K562 (cell line): ENCODE results near the gene SH3BP5L. TPM values are rescaled to one million over a fixed set of nuclear protein-coding genes. Genes with fewer than 3 reads are reported as not detected.

Experiments
- BRD4 ChIP-seq: fragments of 200-600 bp; sonication (generic); IDR thresholded peaks from 2 replicates; pipeline ENCODE4 v1.6.1; 2017; ENCODE audit warnings: inconsistent platforms
- CBFB ChIP-seq: sonication (generic); formaldehyde crosslinking; IDR thresholded peaks from 2 replicates; pipeline ENCODE4 v1.4.0; 2020; ENCODE audit warnings: mild to moderate bottlenecking, missing genetic modification reagents
- MBD2 ChIP-seq: sonication (generic); IDR thresholded peaks from 2 replicates; pipeline ENCODE4 v1.6.1; 2016; ENCODE audit warnings: low read depth, borderline replicate concordance
- RAD21 ChIP-seq, 2 experiments: fragments of 250-450 bp in 1 of 2; fragments of 450-650 bp in 1 of 2; sonication (Bioruptor Pico) in 1 of 2; formaldehyde crosslinking in 1 of 2; IDR thresholded peaks in 1 of 2; conservative IDR thresholded peaks in 1 of 2; 2 replicates each; pipeline versions ENCODE4 v1.4.0 to v1.8.0; 2020 to 2022; ENCODE audit warnings: mild to moderate bottlenecking in 2 of 2, moderate library complexity in 1 of 2
- STAT5A ChIP-seq: IDR thresholded peaks from 2 replicates; pipeline ENCODE4 v1.6.1; 2012; ENCODE audit warnings: low read length, inconsistent platforms, borderline replicate concordance
- TAF1 ChIP-seq: IDR thresholded peaks from 2 replicates; pipeline ENCODE4 v1.6.1; 2011; ENCODE audit warnings: mild to moderate bottlenecking, low read length, moderate library complexity; ENCODE audit not compliant: insufficient read depth, control insufficient read depth, severe bottlenecking; ENCODE audit errors: extremely low read depth
- TCF3 ChIP-seq: sonication (generic); formaldehyde crosslinking; IDR thresholded peaks from 2 replicates; pipeline ENCODE4 v1.4.0; 2020; ENCODE audit warnings: mild to moderate bottlenecking, missing genetic modification reagents
- THRAP3 ChIP-seq: fragments of 450-650 bp; IDR thresholded peaks from 2 replicates; pipeline ENCODE4 v1.6.1; 2016; ENCODE audit warnings: mild to moderate bottlenecking, inconsistent platforms, borderline replicate concordance
- ZBTB8A ChIP-seq: fragments of 450-650 bp; IDR thresholded peaks from 2 replicates; pipeline ENCODE4 v1.6.1; 2018; ENCODE audit warnings: mild to moderate bottlenecking, moderate library complexity; ENCODE audit not compliant: partially characterized antibody
- ZFP1 ChIP-seq: fragments of 450-650 bp; formaldehyde crosslinking; IDR thresholded peaks from 2 replicates; pipeline ENCODE4 v1.4.0; 2020; ENCODE audit warnings: mild to moderate bottlenecking, mixed read lengths
- ZFP30 ChIP-seq: fragments of 250-450 bp; sonication (Bioruptor Pico); IDR thresholded peaks from 2 replicates; pipeline ENCODE4 v1.8.0; 2022; ENCODE audit warnings: moderate library complexity, mild to moderate bottlenecking, inconsistent platforms, borderline replicate concordance
- ZNF165 ChIP-seq: fragments of 250-450 bp; sonication (Bioruptor Pico); IDR thresholded peaks from 2 replicates; pipeline ENCODE4 v1.4.0; 2020; ENCODE audit warnings: borderline replicate concordance
- polyA plus RNA-seq, 8 experiments: library from polyadenylated mRNA; depleted of rRNA in 4 of 8; stranded (reverse) in 5 of 8; unstranded in 3 of 8; fragments of >200 nt; fragmentation: Nextera tagmentation in 2 of 8; fragmentation: Illumina TruSeq in 1 of 8; extraction: Ambion mirVana in 2 of 8; extraction: Trizol in 1 of 8; gene quantifications; 2 replicates each; pipeline versions ENCODE4 v1.2.1 to v1.2.3, GENCODE V29; 2011 to 2014; ENCODE audit warnings: inconsistent platforms in 1 of 8, missing spikeins in 1 of 8
- total RNA-seq, 7 experiments: library from RNA; depleted of rRNA in 6 of 7; stranded (reverse); fragments of >200 nt in 6 of 7; fragmentation: Illumina TruSeq in 2 of 7; extraction: Trizol in 2 of 7; gene quantifications; 2 replicates each; pipeline versions ENCODE4 v1.2.1 to v1.2.3, GENCODE V29; 2011 to 2021; ENCODE audit warnings: low replicate concordance in 1 of 7
- TF ChIP-seq, protein P1 (sequence below): fragments of 250-450 bp; sonication (Bioruptor Pico); IDR thresholded peaks from 2 replicates; pipeline ENCODE4 v1.4.0; 2020; ENCODE audit warnings: mild to moderate bottlenecking, moderate library complexity
- TF ChIP-seq, protein P2 (sequence below): fragments of 450-650 bp; IDR thresholded peaks from 2 replicates; pipeline ENCODE4 v1.6.1; 2017; ENCODE audit warnings: antibody characterized with exemption, mild to moderate bottlenecking
- TF ChIP-seq, protein P3 (sequence below): fragments of 200-800 bp; sonication (Bioruptor generic); IDR thresholded peaks from 2 replicates; pipeline ENCODE4 v1.6.1; 2017; ENCODE audit warnings: missing genetic modification characterization, missing compliant biosample characterization
- TF ChIP-seq, protein P4 (sequence below): fragments of 450-650 bp; IDR thresholded peaks from 2 replicates; pipeline ENCODE4 v1.7.1; 2018; ENCODE audit warnings: mild to moderate bottlenecking, low read depth; ENCODE audit not compliant: partially characterized antibody

Gene SH3BP5L
- total and polyA plus RNA-seq, 9 of the 15 experiments (the other 6 are each of a cell fraction or from before 2014, with no cell fraction given), result 1.9 to 26.5 (median 15.8) TPM

DNA sequence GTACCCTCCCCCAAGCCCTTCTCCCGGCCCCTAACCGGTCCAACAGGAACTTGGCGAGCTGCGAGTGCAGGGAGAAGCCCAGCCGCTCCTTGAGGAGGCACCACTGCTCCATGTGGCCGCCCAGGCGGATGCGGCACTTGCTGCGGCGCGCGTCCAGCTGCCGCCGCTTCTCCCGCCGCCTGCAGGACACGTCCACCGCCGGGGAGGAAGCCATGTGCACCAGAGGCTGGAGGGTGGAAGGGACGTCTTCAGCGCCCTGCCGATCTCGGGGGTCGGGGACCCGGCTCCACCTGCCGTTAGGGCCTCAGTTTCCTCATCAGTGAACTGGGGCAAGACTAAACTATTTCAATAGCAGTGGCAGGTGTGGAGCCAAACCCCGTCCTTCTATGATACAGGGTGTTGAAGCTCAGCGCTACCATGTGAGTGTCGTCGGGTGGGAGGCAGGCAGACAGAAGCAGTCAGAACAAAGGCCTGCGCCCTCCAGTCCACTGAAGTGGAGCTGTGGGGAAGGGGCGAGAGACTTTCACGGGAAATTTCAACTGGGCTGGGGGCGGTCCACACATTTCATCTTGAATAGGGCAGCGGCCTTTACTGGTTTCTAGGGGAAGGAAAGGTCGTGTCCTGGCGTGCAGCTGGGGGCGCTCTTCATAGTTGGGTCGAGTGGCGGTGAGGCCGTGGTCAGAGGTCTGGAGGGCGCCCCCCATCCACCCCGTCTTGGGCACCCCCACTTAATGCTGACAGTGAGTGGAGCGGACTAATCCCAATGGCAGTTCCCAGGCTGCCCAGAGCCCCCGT lies 32.6 kb upstream of the SH3BP5L start (continued):
- TF ChIP-seq, protein P1, sequence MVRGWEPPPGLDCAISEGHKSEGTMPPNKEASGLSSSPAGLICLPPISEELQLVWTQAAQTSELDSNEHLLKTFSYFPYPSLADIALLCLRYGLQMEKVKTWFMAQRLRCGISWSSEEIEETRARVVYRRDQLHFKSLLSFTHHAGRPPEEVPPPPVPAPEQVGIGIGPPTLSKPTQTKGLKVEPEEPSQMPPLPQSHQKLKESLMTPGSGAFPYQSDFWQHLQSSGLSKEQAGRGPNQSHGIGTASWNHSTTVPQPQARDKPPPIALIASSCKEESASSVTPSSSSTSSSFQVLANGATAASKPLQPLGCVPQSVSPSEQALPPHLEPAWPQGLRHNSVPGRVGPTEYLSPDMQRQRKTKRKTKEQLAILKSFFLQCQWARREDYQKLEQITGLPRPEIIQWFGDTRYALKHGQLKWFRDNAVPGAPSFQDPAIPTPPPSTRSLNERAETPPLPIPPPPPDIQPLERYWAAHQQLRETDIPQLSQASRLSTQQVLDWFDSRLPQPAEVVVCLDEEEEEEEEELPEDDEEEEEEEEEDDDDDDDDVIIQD, result no peak; the same call in 1 of the 2 replicates
- TF ChIP-seq ZFP1 (no peak), ZFP30 (CRISPR knock-in tag) (no peak), ZNF165 (CRISPR knock-in tag) (no peak), RAD21 (CRISPR knock-in tag; conservative IDR thresholded peaks at IDR 0.05 in 1 of 2, IDR thresholded peaks at IDR 0.05 in 1 of 2) (peak; percentile 41 to 57; a peak in 3 of 4 replicates), BRD4 (no peak), THRAP3 (no peak), TCF3 (CRISPR knock-in tag) (no peak), MBD2 (no peak), TAF1 (peak; percentile 69), CBFB (CRISPR knock-in tag) (0 out of 2 replicates have a peak, but pooled peaks have one; percentile 26), ZBTB8A (no peak), STAT5A (no peak)
- TF ChIP-seq, protein P2, sequence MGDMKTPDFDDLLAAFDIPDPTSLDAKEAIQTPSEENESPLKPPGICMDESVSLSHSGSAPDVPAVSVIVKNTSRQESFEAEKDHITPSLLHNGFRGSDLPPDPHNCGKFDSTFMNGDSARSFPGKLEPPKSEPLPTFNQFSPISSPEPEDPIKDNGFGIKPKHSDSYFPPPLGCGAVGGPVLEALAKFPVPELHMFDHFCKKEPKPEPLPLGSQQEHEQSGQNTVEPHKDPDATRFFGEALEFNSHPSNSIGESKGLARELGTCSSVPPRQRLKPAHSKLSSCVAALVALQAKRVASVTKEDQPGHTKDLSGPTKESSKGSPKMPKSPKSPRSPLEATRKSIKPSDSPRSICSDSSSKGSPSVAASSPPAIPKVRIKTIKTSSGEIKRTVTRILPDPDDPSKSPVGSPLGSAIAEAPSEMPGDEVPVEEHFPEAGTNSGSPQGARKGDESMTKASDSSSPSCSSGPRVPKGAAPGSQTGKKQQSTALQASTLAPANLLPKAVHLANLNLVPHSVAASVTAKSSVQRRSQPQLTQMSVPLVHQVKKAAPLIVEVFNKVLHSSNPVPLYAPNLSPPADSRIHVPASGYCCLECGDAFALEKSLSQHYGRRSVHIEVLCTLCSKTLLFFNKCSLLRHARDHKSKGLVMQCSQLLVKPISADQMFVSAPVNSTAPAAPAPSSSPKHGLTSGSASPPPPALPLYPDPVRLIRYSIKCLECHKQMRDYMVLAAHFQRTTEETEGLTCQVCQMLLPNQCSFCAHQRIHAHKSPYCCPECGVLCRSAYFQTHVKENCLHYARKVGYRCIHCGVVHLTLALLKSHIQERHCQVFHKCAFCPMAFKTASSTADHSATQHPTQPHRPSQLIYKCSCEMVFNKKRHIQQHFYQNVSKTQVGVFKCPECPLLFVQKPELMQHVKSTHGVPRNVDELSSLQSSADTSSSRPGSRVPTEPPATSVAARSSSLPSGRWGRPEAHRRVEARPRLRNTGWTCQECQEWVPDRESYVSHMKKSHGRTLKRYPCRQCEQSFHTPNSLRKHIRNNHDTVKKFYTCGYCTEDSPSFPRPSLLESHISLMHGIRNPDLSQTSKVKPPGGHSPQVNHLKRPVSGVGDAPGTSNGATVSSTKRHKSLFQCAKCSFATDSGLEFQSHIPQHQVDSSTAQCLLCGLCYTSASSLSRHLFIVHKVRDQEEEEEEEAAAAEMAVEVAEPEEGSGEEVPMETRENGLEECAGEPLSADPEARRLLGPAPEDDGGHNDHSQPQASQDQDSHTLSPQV, result peak; percentile 93; the same call in 1 of the 2 replicates
- TF ChIP-seq, protein P3, sequence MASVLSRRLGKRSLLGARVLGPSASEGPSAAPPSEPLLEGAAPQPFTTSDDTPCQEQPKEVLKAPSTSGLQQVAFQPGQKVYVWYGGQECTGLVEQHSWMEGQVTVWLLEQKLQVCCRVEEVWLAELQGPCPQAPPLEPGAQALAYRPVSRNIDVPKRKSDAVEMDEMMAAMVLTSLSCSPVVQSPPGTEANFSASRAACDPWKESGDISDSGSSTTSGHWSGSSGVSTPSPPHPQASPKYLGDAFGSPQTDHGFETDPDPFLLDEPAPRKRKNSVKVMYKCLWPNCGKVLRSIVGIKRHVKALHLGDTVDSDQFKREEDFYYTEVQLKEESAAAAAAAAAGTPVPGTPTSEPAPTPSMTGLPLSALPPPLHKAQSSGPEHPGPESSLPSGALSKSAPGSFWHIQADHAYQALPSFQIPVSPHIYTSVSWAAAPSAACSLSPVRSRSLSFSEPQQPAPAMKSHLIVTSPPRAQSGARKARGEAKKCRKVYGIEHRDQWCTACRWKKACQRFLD, result peak; percentile 90; the same call in 1 of the 2 replicates
- TF ChIP-seq, protein P4, sequence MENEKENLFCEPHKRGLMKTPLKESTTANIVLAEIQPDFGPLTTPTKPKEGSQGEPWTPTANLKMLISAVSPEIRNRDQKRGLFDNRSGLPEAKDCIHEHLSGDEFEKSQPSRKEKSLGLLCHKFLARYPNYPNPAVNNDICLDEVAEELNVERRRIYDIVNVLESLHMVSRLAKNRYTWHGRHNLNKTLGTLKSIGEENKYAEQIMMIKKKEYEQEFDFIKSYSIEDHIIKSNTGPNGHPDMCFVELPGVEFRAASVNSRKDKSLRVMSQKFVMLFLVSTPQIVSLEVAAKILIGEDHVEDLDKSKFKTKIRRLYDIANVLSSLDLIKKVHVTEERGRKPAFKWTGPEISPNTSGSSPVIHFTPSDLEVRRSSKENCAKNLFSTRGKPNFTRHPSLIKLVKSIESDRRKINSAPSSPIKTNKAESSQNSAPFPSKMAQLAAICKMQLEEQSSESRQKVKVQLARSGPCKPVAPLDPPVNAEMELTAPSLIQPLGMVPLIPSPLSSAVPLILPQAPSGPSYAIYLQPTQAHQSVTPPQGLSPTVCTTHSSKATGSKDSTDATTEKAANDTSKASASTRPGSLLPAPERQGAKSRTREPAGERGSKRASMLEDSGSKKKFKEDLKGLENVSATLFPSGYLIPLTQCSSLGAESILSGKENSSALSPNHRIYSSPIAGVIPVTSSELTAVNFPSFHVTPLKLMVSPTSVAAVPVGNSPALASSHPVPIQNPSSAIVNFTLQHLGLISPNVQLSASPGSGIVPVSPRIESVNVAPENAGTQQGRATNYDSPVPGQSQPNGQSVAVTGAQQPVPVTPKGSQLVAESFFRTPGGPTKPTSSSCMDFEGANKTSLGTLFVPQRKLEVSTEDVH, result no peak
